IMR-90 (cell line): ENCODE results near the gene FOXP1. TPM values are rescaled to one million over a fixed set of nuclear protein-coding genes. Genes with fewer than 3 reads are reported as not detected.

Experiments used
- ATAC-seq: fragments of 200-7000 bp; cut with Tn5 transposase; 2 replicates; pipeline ENCODE4 v1.9.1; 2020; ENCODE audit warnings: low read depth, mild to moderate bottlenecking, moderate library complexity
- BruUV-seq: library from RNA; stranded (reverse); fragments of 400-500 nt; replicated peaks from 2 replicates; lab custom pipeline; 2021; lab: Mats Ljungman, UMichigan
- CTCF ChIA-PET: fragments of 300-600 bp; formaldehyde crosslinking; extraction: SDS; loops from one replicate; lab custom pipeline; 2021; ENCODE audit warnings: antibody characterized with exemption; lab: Yijun Ruan, JAX
- POLR2A ChIA-PET: fragments of 300-600 bp; sonication (Branson Sonifier 250); formaldehyde crosslinking; loops from one replicate; lab custom pipeline; 2022; ENCODE audit warnings: antibody characterized with exemption; ENCODE audit not compliant: unreplicated experiment; lab: Charles Lee
- DNase-seq: peaks from one replicate; pipeline ENCODE4 v3.0.0; 2013
- H2AFZ ChIP-seq: replicated peaks from 2 replicates; pipeline ENCODE3; 2013; ENCODE audit warnings: low read length, mild to moderate bottlenecking; ENCODE audit not compliant: poor library complexity
- H2AK5ac ChIP-seq: 2 replicates; pipeline ENCODE4 v1.6.1; 2013; ENCODE audit warnings: low read depth, low read length, inconsistent platforms
- H2AK9ac ChIP-seq: replicated peaks from 2 replicates; pipeline ENCODE3; 2013; ENCODE audit warnings: mild to moderate bottlenecking, low read depth, low read length, moderate library complexity; ENCODE audit not compliant: poor library complexity
- H2BK120ac ChIP-seq: 2 replicates; pipeline ENCODE4 v1.6.1; 2013; ENCODE audit warnings: low read depth, low read length, inconsistent platforms
- H2BK15ac ChIP-seq: 3 replicates; pipeline ENCODE4 v1.6.1; 2013; ENCODE audit warnings: low read depth, low read length, inconsistent platforms
- H2BK20ac ChIP-seq: 2 replicates; pipeline ENCODE4 v1.6.1; 2013; ENCODE audit warnings: low read depth, mild to moderate bottlenecking, inconsistent platforms, low read length, moderate library complexity
- H2BK5ac ChIP-seq: 2 replicates; pipeline ENCODE4 v1.6.1; 2013; ENCODE audit warnings: mild to moderate bottlenecking, low read depth, low read length, inconsistent platforms; ENCODE audit not compliant: poor library complexity, severe bottlenecking
- H3K14ac ChIP-seq: replicated peaks from 2 replicates; pipeline ENCODE4 v1.6.1; 2013; ENCODE audit warnings: low read depth, low read length, inconsistent platforms
- H3K18ac ChIP-seq: 2 replicates; pipeline ENCODE4 v1.6.1; 2013; ENCODE audit warnings: low read depth, low read length, control low read depth
- H3K23ac ChIP-seq: 2 replicates; pipeline ENCODE4 v1.6.1; 2013; ENCODE audit warnings: low read depth, low read length, inconsistent platforms
- H3K27ac ChIP-seq: 2 replicates; pipeline ENCODE4 v1.5.1; 2013; ENCODE audit warnings: mild to moderate bottlenecking, control low read depth, low read length; ENCODE audit not compliant: insufficient read depth
- H3K27me3 ChIP-seq: 2 replicates; pipeline ENCODE4 v1.6.1; 2013; ENCODE audit warnings: low read length; ENCODE audit not compliant: control insufficient read depth, insufficient read depth
- H3K36me3 ChIP-seq: 2 replicates; pipeline ENCODE4 v1.6.1; 2013; ENCODE audit warnings: low read length, mixed read lengths; ENCODE audit not compliant: control insufficient read depth, insufficient read depth
- H3K4ac ChIP-seq: 2 replicates; pipeline ENCODE4 v1.6.1; 2013; ENCODE audit warnings: low read depth, low read length, inconsistent platforms
- H3K4me1 ChIP-seq: 2 replicates; pipeline ENCODE4 v1.6.1; 2013; ENCODE audit warnings: low read length, mixed read lengths; ENCODE audit not compliant: control insufficient read depth, insufficient read depth
- H3K4me2 ChIP-seq: 2 replicates; pipeline ENCODE4 v1.6.1; 2013; ENCODE audit warnings: low read depth, mild to moderate bottlenecking, control low read depth, low read length, moderate library complexity
- H3K4me3 ChIP-seq: 2 replicates; pipeline ENCODE4 v1.5.1; 2013; ENCODE audit warnings: low read depth, mild to moderate bottlenecking, control low read depth, low read length, moderate library complexity; ENCODE audit not compliant: insufficient read depth
- H3K56ac ChIP-seq: 2 replicates; pipeline ENCODE4 v1.6.1; 2013; ENCODE audit warnings: low read length, inconsistent platforms; ENCODE audit not compliant: insufficient read depth; ENCODE audit errors: extremely low read depth
- H3K79me1 ChIP-seq, 2 experiments: 2 replicates each; pipeline ENCODE4 v1.6.1; 2013; ENCODE audit warnings: low read length in 2 of 2, inconsistent platforms in 1 of 2, low read depth in 1 of 2
- H3K9ac ChIP-seq: 2 replicates; pipeline ENCODE4 v1.6.1; 2013; ENCODE audit warnings: low read depth, low read length, control low read depth
- H3K9me1 ChIP-seq: 2 replicates; pipeline ENCODE4 v1.6.1; 2013; ENCODE audit warnings: low read length, inconsistent platforms; ENCODE audit not compliant: insufficient read depth
- H3K9me3 ChIP-seq: 2 replicates; pipeline ENCODE4 v1.6.1; 2013; ENCODE audit warnings: low read length; ENCODE audit not compliant: control insufficient read depth, insufficient read depth
- H4K20me1 ChIP-seq: 2 replicates; pipeline ENCODE4 v1.6.1; 2013; ENCODE audit warnings: low read length, inconsistent platforms; ENCODE audit not compliant: insufficient read depth
- H4K5ac ChIP-seq: 2 replicates; pipeline ENCODE4 v1.6.1; 2013; ENCODE audit warnings: mild to moderate bottlenecking, low read depth, low read length, control low read depth
- H4K8ac ChIP-seq, 2 experiments: 2 replicates each; pipeline ENCODE4 v1.6.1; 2013; ENCODE audit warnings: low read depth in 2 of 2, low read length in 2 of 2, control low read depth in 1 of 2, inconsistent platforms in 1 of 2
- H4K91ac ChIP-seq: 2 replicates; pipeline ENCODE4 v1.6.1; 2013; ENCODE audit warnings: low read depth, low read length, inconsistent platforms; ENCODE audit not compliant: insufficient read depth
- BHLHE40 ChIP-seq: fragments of 150-350 bp; IDR thresholded peaks from 2 replicates; pipeline ENCODE4 v1.6.1; 2016; ENCODE audit warnings: mild to moderate bottlenecking, low read depth, low read length
- CEBPB ChIP-seq: IDR thresholded peaks from 2 replicates; pipeline ENCODE4 v1.6.1; 2012; ENCODE audit warnings: low read depth, low read length, improper control_type of control experiment
- FOS ChIP-seq: fragments of 150-350 bp; IDR thresholded peaks from 2 replicates; pipeline ENCODE4 v1.6.1; 2016; ENCODE audit warnings: low read depth, low read length
- MAZ ChIP-seq: IDR thresholded peaks from 2 replicates; pipeline ENCODE4 v1.6.1; 2012; ENCODE audit warnings: low read depth, mild to moderate bottlenecking, low read length, improper control_type of control experiment, moderate library complexity, borderline replicate concordance
- MXI1 ChIP-seq: IDR thresholded peaks from 2 replicates; pipeline ENCODE4 v1.6.1; 2012; ENCODE audit warnings: low read depth, mild to moderate bottlenecking, low read length, moderate library complexity, borderline replicate concordance
- NFE2L2 ChIP-seq: fragments of 150-350 bp; IDR thresholded peaks from 2 replicates; pipeline ENCODE4 v1.6.1; 2016; ENCODE audit warnings: low read depth, mild to moderate bottlenecking, low read length
- RAD21 ChIP-seq: IDR thresholded peaks from 2 replicates; pipeline ENCODE4 v1.6.1; 2012; ENCODE audit warnings: low read length, improper control_type of control experiment
- RCOR1 ChIP-seq: IDR thresholded peaks from 2 replicates; pipeline ENCODE4 v1.6.1; 2012; ENCODE audit warnings: mild to moderate bottlenecking, low read length, improper control_type of control experiment; ENCODE audit not compliant: insufficient replicate concordance
- WGBS, 2 experiments: methylation state at CpG; one replicate each; pipeline versions ENCODE4 v1.1.5 to v1.1.7; 2013; ENCODE audit warnings: missing lambda C conversion rate in 2 of 2; ENCODE audit not compliant: insufficient read length in 1 of 2; ENCODE audit errors: extremely low coverage in 2 of 2; 5-methylcytosine and 5-hydroxymethylcytosine counted together
- dilution Hi-C: fragments of 300-500 bp; cut with HindIII; formaldehyde crosslinking; loops from one replicate; pipeline ENCODE4 v1.14.3; 2018; ENCODE audit warnings: low sequenced_read_pairs; ENCODE audit not compliant: unreplicated experiment
- in situ Hi-C: fragments of 300-500 bp; cut with MboI; formaldehyde crosslinking; loops from 3 replicates; pipeline ENCODE4 v1.14.3; 2019; ENCODE audit warnings: low sequenced_read_pairs, inconsistent platforms, mixed read lengths
- intact Hi-C: fragments of 100-400 bp; cut with micrococcal nuclease; formaldehyde crosslinking; loops from 2 replicates; pipeline ENCODE4 v1.10.0; 2022
- polyA plus RNA-seq, 3 experiments: library from polyadenylated mRNA; depleted of rRNA; stranded (reverse); fragments of >200 nt; gene quantifications; 2 replicates each; pipeline ENCODE4 v1.2.3, GENCODE V29; 2012; ENCODE audit warnings: low replicate concordance in 1 of 3
- total RNA-seq: library from RNA; depleted of rRNA; stranded (reverse); fragments of >200 nt; gene quantifications from 2 replicates; pipeline ENCODE4 v1.2.3, GENCODE V29; 2012

FOXP1 gene
- total and polyA plus RNA-seq, 2 of the 4 experiments (the other 2 are of a cell fraction): 37.0 to 132 TPM

GRCh38 chr3:71194785-71195184, 388.7 kb downstream of the FOXP1 start:
- H3K4me3 ChIP-seq: no peak overlapping the region
- peak overlapping the region; percentile 76 for H3K4ac ChIP-seq
- no peak overlapping the region for H3K9ac ChIP-seq
- H2BK120ac ChIP-seq: peak overlapping the region; percentile 68
- H3K9me3 ChIP-seq: no peaks in the 10 kb centered on the region
- dilution Hi-C loops: no loop called here
- H3K23ac ChIP-seq: no peak overlapping the region
- no peak overlapping the region for H3K4me2 ChIP-seq
- peak overlapping the region; percentile 63 for H3K18ac ChIP-seq
- peak overlapping the region in 1 of 2 experiments; percentile 56; a peak in 1 of 4 replicates for H4K8ac ChIP-seq
- no peak for DNase-seq
- ATAC-seq: no peak
- peak overlapping the region; percentile 56 for H2BK5ac ChIP-seq
- peak overlapping the region; percentile 26 for H2AFZ ChIP-seq
- intact Hi-C loops: no loop called here
- CTCF ChIA-PET: interaction anchor here (0.6 kb wide), 1 partner anchor 144 kb away, joined by 9 read pairs; no protein-coding TSS in a partner anchor
- POLR2A ChIA-PET: interaction anchor here (0.7 kb wide), 1 partner anchor 25 kb away, joined by 3 read pairs; no protein-coding TSS in a partner anchor
- no peaks in the 10 kb centered on the region for H4K20me1 ChIP-seq
- TF ChIP-seq FOS (no peak), MAZ (no peak), MXI1 (no peak), RCOR1 (no peak), NFE2L2 (no peak), RAD21 (no peak), BHLHE40 (no peak), CEBPB (no peak)
- H3K4me1 ChIP-seq: peaks cover 9% of the 10 kb centered on the region
- no peaks in the 10 kb centered on the region for H3K27me3 ChIP-seq
- peak overlapping the region; percentile 80; the same call in 1 of the 2 replicates for H3K14ac ChIP-seq
- 0 out of 2 replicates have a peak overlapping the region, but pooled peaks have one; percentile 10 for H3K27ac ChIP-seq
- no peak overlapping the region for H4K91ac ChIP-seq
- H3K56ac ChIP-seq: no peak overlapping the region
- H2AK5ac ChIP-seq: peak overlapping the region; percentile 67; the same call in 1 of the 2 replicates
- no peaks in the 10 kb centered on the region; the same call in none of the 2 replicates for H3K36me3 ChIP-seq
- no peak overlapping the region for H2AK9ac ChIP-seq
- H2BK20ac ChIP-seq: peak overlapping the region; percentile 60
- in situ Hi-C loops: no loop called here
- peaks cover 2% of the 10 kb centered on the region; the same call in 1 of the 2 replicates for H3K9me1 ChIP-seq
- no CpG with 5 or more reads among the region's 5 CpGs for WGBS, 2 experiments
- no TSS peak for BruUV-seq
- H2BK15ac ChIP-seq: peak overlapping the region; percentile 56; the same call in 1 of the 3 replicates
- peaks cover 3 to 20% of the 10 kb centered on the region in 2 experiments; a peak in 3 of 4 replicates for H3K79me1 ChIP-seq
- peak overlapping the region; percentile 85 for H4K5ac ChIP-seq
